HG02571 (cell line): Measurements from ENCODE around the gene KIRREL1.

Experiments used
- ATAC-seq: cut with Tn5 transposase; IDR thresholded peaks from one replicate; pipeline ENCODE4 v1.9.1; 2021; ENCODE audit warnings: mild to moderate bottlenecking, moderate library complexity; ENCODE audit not compliant: unreplicated experiment

The KIRREL1 gene

DNA sequence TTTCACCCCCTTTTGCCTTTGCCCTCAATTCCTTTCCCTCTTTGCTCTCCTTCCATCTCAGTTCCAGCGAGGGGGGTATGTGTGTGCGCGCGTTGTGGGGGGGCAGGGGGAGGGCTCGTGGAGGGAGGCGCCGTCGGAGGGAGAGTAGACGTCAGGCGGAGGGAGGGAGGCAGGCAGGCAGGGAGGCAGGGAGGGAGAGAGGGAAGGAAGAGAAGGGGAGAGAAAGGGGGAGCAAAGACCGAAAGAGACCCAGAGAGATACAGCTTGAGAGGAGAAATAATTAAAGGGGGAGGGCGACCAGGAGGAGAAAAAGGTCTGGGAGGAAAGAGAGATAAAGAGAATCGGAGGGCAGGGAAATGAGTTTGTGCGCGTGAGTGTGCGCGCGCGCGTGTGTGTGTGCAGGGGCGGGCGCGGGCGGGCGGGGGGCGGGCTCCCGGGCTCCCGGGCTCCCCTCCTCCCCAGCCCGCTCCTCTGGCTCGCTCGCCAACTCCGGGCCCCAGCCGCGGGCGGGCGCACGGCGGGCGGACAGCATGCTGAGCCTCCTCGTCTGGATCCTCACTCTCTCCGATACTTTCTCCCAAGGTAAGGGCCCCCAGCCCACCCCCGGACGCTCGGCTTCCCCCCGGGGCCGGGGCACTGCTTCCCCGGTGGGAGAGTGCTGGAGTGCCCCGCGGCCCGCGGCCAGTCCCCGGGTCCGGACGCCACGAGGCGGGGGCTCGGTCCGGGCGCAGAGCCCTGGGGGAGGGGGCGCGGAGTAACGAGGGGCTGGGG is at the start of gene KIRREL1:
Gene KIRREL1, plus strand, starts transcription at position 499 of the 771 bp plus-strand sequence. Its CDS starts 32 bp downstream, at position 531.
- no peak for ATAC-seq

DNA sequence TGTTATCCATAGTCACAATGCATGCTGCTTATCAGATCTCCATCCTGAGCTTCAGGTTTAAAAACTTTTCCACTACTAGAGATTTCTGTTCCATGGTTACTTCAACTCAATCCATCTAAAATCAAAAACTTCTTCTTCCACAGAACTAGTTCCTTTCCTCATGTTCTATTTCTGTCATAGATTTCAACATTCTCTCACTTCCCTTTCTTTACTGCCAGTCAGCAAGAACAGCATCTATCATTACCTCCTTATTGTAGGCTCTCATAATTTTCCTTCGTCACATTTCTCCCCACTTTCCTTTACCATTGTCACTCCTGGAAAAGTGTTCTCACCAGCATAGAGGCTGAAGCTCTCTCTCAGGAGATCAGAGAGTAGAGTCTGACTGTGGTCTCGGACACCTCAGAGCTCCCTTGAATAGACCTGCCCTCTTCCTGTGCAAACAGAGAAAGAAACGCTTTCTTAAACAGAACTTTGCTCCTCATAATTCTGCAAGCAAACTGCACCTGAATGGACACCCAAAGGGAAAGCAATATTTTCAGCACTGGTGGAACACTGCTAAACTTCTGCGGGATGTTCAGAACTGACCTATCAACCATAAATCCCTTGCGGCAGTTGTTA is 48.7 kb upstream of the KIRREL1 start:
- no peak for ATAC-seq

DNA sequence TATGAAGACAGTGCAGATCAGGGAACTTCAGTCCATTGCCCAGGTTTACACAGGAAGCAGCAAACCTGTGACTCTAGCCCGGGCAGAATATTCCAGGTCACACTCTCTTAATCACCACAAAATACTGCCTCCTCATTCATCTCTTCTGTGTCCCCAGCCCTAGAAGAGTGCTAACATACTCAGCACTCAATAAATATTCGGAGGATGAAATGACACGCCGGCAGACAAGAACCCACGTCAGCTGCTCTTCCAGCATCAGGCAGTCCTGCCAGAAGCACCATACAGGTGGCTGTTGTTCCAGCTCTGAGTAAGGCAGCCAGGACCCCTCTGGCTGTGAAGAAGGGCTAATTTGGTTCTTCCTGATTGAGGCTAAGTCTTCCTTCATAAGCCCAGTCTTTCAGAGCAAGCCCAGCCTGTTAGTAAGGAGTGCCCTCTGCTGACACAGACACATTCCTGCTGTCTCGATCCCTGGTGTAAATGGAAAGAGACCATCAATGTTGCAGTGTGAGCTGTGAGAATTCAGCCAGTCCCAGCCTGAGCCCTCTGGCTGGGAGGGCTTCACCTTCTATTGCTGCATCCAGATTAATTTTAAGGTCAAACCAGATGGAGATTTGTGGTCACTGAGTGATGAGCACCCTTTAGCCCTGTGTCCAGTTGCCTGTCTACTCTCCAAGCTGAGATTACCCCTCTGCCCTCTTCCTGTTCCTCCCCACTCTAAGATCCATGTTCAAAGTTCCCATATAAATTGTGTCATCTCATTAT is 45.0 kb upstream of the KIRREL1 start:
- no peak for ATAC-seq

DNA sequence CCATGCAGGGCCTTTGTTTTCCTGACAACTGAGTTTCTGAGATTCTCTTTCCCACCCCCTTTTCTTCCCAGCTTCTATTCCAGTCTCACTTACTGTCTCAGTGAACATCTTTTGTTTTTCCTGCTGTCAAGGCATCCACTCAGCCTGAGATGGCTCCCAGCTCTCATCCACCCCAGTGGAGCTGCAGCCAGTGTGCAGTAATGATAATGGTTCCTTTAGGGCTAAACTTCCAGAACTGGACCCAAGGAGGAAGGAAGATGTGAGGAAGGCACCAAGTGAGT is 44.4 kb upstream of the KIRREL1 start:
- no peak for ATAC-seq

DNA sequence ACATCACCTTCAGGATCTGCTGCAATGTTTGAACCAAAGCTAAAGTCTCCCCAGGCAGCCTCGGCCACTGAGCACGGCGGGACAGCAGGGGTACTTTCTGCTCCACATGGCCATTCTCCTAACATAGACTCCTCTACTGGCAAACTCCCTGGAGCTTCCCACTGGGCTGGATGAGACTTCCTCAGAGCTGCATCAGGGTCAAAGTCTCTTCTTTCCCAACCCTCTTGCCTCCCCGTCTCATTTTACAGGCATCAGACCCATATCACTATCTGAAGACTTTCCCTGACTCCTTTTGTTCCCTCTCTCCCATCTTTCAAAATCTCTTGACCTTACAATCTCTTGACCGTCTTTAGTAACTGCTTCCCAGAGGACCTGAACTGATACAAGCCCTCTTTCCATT is 42.2 kb upstream of the KIRREL1 start:
- ATAC-seq = no peak

DNA sequence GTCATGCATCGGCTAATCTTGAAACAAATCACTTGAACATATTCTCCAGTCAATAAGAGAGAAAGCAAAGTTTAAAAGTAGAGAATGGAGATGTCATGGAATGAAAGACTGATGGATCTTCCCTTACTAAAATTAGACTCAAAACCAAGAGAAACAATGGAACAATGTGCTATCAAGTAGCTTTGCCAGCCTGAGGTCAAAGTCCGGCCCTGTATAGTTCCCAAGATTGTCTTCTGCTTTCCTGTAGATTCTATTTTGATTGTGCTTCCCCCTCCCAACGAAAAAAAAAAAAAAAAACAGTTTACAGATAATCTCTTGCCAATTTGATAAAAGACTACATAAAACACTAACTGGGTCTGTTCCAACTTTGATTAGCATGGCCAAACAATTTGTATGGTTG is 40.8 kb upstream of the KIRREL1 start:
- no peak for ATAC-seq

DNA sequence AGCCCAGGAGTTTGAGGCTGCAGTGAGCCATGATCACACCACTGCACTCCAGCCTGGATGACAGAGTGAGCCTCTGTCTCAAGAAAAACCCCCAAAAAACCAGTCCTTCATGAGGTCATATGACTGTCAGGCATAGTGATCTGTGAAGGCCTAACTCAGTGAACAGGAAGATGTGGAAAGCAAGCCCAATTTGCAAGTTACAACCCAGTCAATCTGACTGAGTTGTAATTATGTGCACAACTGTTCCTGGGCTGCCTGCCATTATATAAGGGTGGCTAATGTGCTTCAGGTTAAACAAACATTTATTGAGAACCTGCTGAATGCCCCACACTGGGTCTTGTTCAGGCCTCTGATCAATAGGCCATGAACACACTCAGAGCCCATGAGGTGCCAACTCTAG is 38.2 kb upstream of the KIRREL1 start:
- no peak for ATAC-seq

DNA sequence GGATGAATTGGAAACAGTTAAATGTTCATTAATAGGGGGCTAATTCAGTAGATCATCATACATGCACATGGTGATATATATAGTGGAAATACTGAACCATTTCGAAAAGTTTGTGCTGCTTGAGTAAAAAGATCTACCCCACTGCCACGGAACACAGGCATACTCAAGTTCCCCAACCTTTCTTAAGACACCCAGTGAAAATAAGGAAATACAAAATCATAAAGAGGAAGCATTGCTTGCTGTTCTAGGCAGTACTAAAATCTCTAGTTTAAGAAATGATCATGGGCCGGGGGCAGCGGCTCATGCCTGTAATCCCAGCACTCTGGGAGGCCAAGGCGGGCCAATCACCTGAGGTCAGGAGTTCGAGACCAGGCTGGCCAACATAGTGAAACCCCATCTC is 37.6 kb upstream of the KIRREL1 start:
- no peak for ATAC-seq

DNA sequence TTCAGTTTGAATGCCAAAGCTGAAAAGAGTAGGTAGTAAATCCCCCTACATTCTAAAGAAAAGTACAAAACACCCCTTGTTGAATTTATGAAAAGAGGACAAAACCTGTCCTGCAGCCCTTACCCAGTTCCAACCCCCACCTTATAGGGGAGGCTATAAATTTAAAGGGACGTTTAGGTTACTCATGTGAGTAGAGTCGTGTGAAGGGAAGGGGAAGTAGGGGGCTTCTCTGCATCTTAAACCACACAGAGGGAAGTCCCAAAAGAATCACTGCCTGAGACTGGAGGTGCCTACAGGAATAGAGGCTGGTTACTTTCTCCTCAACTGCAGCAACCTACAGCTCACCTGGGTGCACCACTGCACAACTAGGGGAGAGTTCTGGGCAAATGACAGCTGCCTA is 36.7 kb upstream of the KIRREL1 start:
- no peak for ATAC-seq

DNA sequence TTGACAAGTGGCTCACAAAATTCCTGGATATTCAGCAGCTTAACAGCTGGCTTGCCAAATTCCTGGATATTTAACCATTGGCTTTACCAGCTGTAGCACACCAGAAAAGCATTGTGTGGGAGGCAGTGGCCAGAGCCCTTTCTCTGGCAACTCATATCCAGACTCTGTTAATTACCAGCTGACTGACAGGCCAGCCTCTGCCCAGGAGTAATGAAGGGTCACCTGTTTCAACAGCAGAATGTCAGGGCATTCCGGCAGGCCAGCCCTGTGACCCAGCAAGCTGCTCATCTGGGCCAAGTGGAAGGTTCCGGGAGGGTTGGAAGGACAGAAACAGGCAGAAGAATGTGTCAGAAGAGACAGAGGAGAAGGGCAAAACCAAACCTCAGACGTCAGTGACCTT is 35.2 kb upstream of the KIRREL1 start:
- no peak for ATAC-seq

DNA sequence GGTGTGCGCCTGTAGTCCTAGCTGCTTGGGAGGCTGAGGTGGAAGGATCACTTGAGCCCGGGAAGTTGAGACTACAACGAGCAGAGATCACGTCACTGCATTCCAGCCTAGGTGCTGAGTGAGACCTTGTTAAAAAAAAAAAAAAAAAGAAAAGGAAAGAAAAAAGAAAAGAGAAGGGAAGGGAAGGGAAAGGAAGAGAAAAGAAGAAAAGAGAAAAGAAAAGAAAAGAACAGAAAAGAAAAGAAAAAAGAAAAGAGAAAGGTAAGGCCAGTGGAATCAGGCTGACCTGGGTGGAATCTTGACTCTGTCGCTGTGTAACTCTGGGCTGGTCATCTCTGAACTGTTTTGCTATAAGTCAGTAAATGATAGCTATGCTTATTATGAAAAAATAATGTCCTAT is 33.7 kb upstream of the KIRREL1 start:
- ATAC-seq = no peak

DNA sequence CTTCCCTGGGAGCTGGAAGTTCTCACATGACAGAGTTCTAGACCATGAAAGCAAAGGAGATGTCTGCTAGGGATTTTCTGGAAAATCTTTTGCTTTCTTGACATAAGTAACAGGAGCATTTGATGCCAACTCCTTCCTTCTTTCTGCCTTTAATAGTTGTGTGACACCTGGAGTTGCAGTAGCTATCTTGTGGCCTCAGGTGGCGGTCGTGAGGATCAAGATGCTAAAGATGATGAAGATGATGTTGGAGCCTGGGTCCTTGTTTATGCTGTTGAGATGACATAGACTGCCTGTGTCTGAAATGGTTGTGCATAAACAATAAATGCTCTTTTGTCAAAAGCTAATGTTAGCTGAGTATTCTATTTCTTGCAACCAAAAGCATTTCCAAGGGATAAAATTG is 32.7 kb upstream of the KIRREL1 start:
- no peak for ATAC-seq

DNA sequence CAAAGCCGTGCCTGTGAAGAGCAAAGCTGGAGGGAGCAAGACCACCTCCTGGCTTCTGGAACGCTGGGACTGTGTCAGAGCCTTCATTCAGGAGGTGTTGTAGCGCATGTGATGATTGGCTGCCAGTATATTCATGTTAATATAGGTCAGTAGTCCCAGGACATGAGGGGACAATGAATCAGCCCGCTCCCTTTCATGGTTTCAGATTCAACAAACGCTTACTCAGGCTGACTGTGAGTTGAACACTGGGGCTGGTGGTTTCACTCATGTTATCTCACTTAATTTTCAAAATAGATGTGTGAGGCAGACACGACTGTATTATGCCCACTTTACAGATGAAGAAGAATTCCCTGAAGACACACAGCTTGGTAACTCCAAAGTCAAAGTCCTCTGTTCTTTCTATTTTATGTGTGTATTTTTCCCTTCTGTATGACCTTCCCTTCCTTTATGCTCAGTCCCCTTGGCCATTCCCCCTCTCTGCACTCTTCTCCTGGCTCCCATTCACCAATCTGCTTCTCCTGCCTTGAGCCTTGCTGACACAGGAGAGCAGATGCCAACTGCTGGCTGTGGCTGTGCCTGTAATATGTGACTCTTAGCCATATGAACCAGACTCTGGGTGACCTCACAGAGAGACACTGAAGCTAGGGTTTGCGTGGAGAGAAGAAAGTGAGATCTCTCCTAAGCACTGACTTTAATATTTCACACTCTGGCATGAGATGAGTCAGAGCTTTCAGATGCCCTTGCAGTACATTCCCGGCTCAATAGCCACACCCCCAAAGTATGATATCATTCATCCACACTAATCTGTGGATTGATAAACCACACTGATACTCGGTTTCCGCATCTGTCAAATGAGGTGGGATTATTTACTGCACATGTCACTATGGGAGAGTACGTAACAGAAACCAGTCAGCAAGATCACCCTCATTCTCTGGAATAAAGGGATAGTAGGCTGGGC is 31.4 kb upstream of the KIRREL1 start:
- ATAC-seq = peak; percentile 41

DNA sequence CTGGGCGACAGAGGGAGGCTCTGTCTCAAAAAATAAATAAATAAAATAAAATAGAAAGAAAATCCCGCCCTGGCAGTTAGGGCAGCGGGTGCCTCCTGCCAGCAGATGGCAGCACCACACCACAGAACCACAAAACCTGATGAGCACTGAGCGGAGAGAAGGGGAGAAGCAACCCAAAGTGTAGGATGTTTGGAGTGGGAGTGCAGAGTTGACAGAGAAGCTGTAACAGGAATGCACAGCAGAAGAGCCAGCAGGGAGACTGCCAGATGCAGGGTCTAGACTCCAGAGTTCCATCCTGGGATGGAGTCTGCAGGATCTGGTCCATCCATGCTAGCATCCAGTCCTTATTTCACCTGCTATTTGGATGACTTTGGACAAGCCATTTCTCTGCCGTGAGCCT is 29.7 kb upstream of the KIRREL1 start:
- ATAC-seq = no peak

DNA sequence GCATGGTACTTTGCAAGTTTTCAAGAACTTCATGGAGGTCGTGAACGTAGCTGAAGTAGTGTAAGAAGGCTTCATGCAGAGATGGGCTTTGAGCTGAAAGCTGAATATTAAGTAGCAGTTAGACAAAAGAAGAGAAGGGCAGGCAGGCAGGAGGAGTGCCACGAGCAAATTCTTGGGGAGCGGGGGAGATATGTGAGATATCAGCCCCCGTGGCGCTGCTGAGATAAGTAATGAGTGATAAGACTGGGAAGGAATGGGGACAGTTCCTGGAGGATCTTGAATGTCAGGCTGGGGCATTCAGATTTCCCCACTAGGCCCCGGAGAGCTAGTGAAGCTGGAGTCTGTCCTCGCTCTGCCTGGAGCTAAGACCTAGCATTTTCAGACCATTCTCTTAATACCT is 27.9 kb upstream of the KIRREL1 start:
- ATAC-seq = no peak

DNA sequence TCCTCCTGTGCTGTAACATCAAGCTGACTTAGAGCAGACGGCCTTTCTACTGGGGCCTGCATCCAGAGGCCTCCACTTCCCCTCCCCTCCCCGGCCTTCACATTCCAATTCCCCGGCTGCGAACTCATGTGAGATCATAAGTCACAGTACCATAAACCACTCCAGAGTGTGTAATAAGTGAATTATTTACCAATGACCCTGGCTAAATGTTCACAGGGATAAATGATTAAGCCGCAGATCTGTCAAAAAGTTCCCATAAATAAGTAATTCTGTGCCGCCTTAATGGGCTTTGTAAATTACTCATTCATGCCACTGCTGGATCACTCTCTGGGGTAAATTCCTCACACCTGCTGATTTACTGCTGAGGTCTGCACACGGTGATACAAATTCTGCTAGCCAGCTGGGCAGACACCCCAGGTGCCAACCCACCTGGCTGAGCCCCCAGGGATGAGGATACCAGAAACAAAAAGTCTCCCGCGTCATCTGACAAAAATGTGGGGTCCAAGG is 27.4 kb upstream of the KIRREL1 start:
- ATAC-seq = no peak

DNA sequence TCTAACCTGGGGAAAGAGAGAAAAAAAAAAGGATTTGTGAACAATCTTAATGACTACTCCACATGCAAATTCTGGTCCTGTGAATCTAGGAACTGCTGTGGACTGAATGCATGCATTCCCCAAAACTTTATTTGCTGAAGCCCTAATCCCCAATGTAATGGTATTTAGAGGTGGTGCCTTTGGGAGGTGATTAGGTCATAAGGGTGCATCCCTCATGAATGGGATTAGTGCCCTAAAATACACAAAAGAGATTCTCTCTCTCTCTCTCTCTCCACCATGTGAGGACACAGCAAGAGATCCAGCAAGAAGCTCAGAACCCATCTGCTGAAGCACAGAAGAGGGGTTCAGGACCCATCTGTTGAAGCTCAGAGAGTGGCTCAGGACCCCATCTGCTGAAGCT is 26.2 kb upstream of the KIRREL1 start:
- ATAC-seq = no peak

DNA sequence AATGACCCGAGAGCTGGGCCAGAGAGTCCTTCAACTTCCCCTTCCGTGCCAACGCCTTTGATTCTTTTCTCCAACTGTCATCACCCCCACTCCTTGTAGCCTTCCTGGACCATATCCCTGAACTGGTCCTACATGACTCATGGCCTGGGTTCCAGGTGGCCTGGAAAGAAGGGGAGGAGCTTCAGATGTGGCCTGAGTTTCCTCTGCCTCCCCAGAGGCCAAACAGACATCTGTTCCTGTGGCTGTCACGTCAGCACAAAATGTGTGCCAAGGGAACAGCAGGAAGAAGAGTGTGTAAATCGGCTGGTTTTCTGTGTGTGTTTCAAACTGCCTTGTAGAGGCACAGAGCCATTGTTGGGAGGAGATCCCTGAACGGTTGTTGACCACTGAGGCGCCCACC is 24.9 kb upstream of the KIRREL1 start:
- no peak for ATAC-seq

DNA sequence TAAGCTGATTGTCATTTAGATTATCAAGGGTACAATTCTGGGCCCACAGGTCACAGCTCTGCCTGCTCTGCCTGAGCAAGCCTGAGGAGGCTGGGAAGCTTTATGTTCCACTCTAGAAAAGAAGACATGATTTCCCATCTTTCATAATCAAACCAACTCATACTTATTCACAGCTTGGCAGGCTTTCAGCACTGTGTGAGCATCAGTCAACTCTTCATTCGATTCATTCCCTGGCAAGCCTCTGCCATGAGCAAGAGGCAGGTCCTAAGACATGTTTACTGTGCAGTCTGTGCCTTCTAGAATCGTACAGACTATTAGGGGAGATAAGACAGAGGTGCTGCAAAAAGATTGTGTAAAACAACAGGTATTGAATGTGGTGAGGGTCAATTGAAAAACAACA is 24.5 kb upstream of the KIRREL1 start:
- ATAC-seq = no peak

DNA sequence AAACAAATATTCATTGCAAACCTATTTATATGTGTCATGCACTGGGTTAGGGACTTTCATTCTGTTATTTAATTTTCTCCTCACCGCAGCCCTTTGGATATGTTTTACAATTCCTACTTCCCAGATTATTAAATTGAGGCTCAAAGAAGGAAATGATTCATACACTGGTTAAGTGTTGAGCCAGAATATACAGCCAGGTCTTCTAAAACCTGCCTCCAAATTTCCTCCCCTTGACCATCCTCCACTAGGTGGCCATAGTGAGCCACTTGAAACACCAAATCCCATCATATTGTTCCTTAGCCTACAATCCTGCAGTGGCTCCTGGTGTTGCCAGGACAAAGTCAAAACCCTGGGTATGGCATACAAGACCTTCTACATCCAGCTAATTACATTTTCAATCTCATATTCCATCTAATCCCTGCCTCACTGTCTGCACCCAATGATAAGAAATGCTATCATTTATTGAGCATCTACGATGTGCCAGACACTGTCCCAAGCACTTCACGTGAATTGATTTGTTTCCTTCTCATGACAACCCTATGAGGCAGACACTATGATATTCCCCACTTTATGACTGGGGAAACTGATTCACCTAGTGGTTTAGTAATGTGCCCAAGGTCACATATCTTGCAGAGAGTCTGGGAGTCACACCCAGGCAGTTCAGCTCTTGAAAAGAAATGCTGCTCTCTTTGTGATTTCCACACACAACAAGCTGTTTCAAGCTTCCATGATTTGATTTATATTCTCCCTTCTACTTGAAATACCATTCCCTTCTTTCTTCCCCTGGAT is 23.6 kb upstream of the KIRREL1 start:
- ATAC-seq = no peak
